HFFc6 (cell line): ENCODE measurements around the gene TMPRSS4. TPM values are rescaled to one million over a fixed set of nuclear protein-coding genes. Genes with fewer than 3 reads are reported as not detected.
A peak's percentile ranks its signal among the peaks of the same experiment; 100 is the strongest.

Experiments
- DNase-seq: peaks from one replicate; pipeline ENCODE4 v3.0.0-alpha.2; 2018
- H3K27ac Mint-ChIP-seq: 2 replicates; pipeline ENCODE4 v1.8.0; 2020; ENCODE audit warnings: mild to moderate bottlenecking, mixed read lengths
- H3K27me3 Mint-ChIP-seq: 2 replicates; pipeline ENCODE4 v1.8.0; 2021; ENCODE audit warnings: mild to moderate bottlenecking, moderate library complexity, mixed read lengths; ENCODE audit not compliant: insufficient read depth
- H3K36me3 Mint-ChIP-seq: 2 replicates; pipeline ENCODE4 v1.8.0; 2021; ENCODE audit warnings: low read depth, mixed read lengths
- H3K4me1 Mint-ChIP-seq: 2 replicates; pipeline ENCODE4 v1.8.0; 2020; ENCODE audit warnings: low read depth, mixed read lengths
- H3K4me3 Mint-ChIP-seq: 2 replicates; pipeline ENCODE4 v1.8.0; 2020; ENCODE audit warnings: mild to moderate bottlenecking, moderate library complexity, mixed read lengths
- H3K9me3 Mint-ChIP-seq: 2 replicates; pipeline ENCODE4 v1.8.0; 2020; ENCODE audit warnings: mild to moderate bottlenecking, mixed read lengths
- total RNA-seq, 6 experiments: library from RNA; stranded (reverse); fragmentation: NEBNext Ultra II Directional; extraction: Animal tissue kit (Norgen Biotek cat#: 25700); gene quantifications; 2 replicates in 1 of 6; 3 replicates in 5 of 6; pipeline ENCODE4 v1.2.3, GENCODE V29; 2021
- TF ChIP-seq, protein P1 (sequence below): fragments of 200-600 bp; sonication (generic); IDR thresholded peaks from 2 replicates; pipeline ENCODE4 v1.5.0; 2021; ENCODE audit warnings: antibody characterized with exemption, mild to moderate bottlenecking

The TMPRSS4 gene
- total RNA-seq, 6 experiments from 2014 or later: not detected

DNA sequence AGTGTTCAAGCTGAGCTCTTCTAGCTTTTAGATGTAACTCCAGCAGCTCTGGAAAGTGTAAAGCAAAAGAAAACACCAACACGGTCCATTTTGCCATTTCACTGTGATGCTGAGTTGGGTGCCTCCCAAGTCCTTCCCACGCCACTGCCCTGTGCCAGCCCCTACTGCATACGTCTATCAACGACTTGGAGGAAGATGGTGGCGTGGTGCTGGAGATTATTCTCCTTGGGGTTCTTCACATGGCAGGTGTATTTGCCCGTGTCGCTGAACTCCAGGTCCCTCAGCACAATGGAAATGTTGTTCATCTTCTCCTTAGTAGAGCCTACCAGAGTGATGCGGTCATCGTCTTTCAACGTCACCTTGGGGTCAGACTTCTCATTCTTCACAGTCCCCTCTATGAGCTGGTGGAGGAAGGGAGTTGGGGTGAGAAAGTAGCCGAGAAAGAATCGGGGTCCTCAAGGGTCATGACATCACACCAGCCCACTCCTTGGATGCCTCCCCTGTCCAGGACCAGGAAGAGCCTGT, 66.8 kb downstream of the TMPRSS4 start:
- Mint-ChIP-seq H3K27ac (no peak overlapping the region), H3K9me3 (no peaks in the 10 kb centered on the region), H3K36me3 (no peaks in the 10 kb centered on the region), H3K4me3 (no peak overlapping the region), H3K4me1 (no peaks in the 10 kb centered on the region; the same call in 1 of the 2 replicates), H3K27me3 (peaks cover 50% of the 10 kb centered on the region)
- DNase-seq: no peak
- TF ChIP-seq, protein P1, sequence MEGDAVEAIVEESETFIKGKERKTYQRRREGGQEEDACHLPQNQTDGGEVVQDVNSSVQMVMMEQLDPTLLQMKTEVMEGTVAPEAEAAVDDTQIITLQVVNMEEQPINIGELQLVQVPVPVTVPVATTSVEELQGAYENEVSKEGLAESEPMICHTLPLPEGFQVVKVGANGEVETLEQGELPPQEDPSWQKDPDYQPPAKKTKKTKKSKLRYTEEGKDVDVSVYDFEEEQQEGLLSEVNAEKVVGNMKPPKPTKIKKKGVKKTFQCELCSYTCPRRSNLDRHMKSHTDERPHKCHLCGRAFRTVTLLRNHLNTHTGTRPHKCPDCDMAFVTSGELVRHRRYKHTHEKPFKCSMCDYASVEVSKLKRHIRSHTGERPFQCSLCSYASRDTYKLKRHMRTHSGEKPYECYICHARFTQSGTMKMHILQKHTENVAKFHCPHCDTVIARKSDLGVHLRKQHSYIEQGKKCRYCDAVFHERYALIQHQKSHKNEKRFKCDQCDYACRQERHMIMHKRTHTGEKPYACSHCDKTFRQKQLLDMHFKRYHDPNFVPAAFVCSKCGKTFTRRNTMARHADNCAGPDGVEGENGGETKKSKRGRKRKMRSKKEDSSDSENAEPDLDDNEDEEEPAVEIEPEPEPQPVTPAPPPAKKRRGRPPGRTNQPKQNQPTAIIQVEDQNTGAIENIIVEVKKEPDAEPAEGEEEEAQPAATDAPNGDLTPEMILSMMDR: no peak

DNA sequence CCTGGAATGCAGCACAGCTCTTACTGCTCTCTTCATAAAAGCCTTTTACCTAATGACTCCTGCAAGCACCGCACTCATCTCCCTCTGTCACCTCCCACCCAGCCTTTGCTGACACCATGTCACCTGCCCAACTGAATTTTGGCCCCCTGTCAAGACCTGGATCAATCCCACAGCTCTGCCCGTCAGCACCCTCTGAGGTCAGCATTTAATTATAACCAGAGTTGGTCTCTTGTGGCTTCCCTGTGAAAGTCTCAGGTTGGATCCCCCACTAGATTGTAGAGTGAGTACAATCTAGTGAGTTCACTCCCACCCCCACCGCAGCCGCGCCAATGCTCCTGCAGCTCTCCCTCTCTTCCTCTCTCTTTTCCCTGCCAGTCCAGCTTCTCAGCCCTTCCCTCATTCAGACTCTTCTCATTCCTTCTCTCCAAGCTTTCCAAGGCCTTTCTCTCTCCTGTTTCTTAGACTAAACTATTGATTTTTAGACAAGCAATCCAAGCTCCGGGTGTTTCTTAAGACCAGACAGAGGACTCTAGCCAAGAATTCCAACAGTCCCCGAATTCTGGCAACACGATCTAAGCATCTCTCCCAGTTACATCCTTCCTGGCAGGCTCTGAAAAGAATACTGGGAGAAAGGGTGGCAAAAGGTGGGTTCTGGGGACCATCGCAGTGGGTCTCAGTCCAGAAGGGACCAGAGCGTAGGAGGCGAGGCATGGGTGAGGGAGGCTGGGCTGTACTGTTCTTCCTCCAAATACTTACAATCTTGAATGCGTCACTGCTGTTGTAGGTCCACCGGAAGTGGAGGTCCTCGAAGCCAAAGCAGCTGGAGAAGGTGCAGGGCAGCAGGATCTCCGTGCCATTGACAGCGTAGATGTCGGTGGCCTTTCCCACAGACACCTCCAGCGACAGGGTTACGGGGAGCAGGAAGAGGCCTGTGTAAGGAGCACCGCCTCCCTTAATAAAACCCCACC, 67.7 kb downstream of the TMPRSS4 start:
- H3K9me3 Mint-ChIP-seq: no peaks in the 10 kb centered on the region
- no peak for DNase-seq
- no peaks in the 10 kb centered on the region; the same call in 1 of the 2 replicates for H3K4me1 Mint-ChIP-seq
- no peaks in the 10 kb centered on the region for H3K36me3 Mint-ChIP-seq
- H3K27me3 Mint-ChIP-seq: peaks cover 47% of the 10 kb centered on the region
- no peak overlapping the region for H3K27ac Mint-ChIP-seq
- no peak overlapping the region for H3K4me3 Mint-ChIP-seq
- TF ChIP-seq, protein P1: no peak

DNA sequence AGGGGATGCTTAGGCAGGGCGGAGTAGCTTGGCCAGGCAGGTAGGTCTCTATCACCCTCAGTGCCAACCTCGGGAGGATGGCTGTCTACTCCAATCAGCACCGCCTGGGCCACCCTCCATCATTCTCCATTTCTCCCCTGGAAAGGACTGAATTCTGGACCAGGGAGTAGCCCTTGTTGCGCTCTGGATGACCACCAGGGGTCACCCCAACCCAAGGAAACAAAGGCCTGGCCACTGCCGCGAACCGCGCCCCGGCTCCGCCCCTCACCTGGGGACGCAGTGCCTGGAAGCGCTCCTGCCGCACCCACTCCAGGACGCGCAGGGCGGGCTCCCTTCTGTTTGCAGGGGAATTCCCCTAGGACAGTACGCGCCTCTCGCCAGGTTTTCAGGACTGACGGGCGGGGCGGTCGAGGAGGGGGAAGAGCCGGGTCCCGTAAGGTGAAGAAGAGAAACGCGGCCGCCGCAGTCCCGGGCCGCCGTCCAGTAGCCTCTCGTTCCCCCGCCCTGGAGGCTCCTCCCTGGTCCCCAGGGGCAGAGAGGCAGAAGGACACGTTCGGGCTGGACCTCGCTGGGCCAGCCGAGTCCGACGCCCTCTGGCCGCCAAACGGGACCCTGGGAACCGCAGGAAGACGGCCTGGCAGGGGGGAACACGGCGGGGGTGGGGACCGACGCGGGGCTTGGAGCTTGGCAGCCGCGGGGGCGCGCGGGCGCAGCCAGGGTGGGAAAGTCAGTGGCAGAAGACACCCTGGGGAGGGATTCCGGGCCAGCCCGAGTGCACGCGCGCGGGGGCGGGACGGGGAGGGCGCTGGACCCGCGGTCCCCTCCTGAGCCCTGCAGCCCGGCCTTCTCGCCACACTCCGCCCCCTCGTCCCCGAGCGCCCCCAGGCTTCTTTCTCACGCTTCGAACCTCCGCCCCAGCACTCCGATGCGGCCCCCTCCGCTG, 68.7 kb downstream of the TMPRSS4 start:
- peaks cover 45% of the 10 kb centered on the region for H3K27me3 Mint-ChIP-seq
- no peaks in the 10 kb centered on the region for H3K36me3 Mint-ChIP-seq
- no peaks in the 10 kb centered on the region; the same call in 1 of the 2 replicates for H3K4me1 Mint-ChIP-seq
- DNase-seq: peak; percentile 45
- no peaks in the 10 kb centered on the region for H3K9me3 Mint-ChIP-seq
- TF ChIP-seq, protein P1: peak; percentile 95
- peak overlapping the region; percentile 71 for H3K4me3 Mint-ChIP-seq
- H3K27ac Mint-ChIP-seq: no peak overlapping the region

DNA sequence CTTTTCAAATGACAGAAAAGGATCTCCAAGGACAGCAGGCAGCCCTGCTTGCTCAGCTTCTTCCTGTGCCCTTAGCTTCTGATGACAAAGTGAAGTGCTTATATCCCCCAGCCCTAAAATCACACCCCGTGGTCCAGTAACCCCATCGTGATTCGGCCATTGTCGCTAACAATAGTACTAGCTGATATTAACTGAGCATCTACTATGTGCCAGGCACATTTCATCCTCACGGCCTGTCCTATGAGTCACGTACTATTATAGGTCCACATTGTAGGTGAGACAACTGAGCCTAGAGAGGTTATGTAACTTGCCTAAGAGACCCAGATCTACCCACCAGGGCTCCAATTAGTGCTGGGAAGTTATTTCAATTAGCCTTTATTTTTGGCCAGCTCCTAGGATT, 69.7 kb downstream of the TMPRSS4 start:
- Mint-ChIP-seq H3K27ac (no peak overlapping the region), H3K36me3 (no peaks in the 10 kb centered on the region), H3K27me3 (peaks cover 49% of the 10 kb centered on the region), H3K9me3 (no peaks in the 10 kb centered on the region), H3K4me1 (no peaks in the 10 kb centered on the region; the same call in 1 of the 2 replicates), H3K4me3 (no peak overlapping the region)
- TF ChIP-seq, protein P1: no peak
- no peak for DNase-seq

DNA sequence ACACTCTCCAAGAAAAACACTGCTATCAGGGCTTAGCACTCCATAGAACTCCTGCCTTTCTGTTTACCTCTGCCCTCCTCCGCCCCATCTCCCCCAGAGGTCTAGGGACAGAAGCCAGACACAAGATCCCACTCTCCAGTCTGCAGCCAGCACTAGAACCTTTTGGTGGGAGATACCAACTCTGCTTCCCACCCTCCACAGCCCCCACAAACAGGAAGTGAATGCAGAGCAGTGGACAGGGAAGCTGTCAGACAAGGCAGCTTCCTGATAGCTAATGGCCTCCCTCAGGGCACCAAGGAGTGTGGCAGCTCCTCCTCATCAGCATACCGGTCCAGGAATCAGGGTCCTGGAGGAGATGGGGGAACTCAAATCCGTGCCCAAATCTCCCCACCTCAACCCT, 70.6 kb downstream of the TMPRSS4 start:
- Mint-ChIP-seq H3K27ac (no peak overlapping the region), H3K27me3 (peaks cover 53% of the 10 kb centered on the region), H3K4me3 (no peak overlapping the region), H3K36me3 (no peaks in the 10 kb centered on the region), H3K4me1 (no peaks in the 10 kb centered on the region; the same call in 1 of the 2 replicates), H3K9me3 (no peaks in the 10 kb centered on the region)
- DNase-seq: no peak
- TF ChIP-seq, protein P1: no peak
